GM19035 (cell line): ENCODE data around the gene ADD1.
A peak's percentile ranks its signal among the peaks of the same experiment; 100 is the strongest.

Experiments used
- ATAC-seq: cut with Tn5 transposase; IDR thresholded peaks from one replicate; pipeline ENCODE4 v1.9.1; 2021; ENCODE audit not compliant: unreplicated experiment

ADD1 gene, protein sequence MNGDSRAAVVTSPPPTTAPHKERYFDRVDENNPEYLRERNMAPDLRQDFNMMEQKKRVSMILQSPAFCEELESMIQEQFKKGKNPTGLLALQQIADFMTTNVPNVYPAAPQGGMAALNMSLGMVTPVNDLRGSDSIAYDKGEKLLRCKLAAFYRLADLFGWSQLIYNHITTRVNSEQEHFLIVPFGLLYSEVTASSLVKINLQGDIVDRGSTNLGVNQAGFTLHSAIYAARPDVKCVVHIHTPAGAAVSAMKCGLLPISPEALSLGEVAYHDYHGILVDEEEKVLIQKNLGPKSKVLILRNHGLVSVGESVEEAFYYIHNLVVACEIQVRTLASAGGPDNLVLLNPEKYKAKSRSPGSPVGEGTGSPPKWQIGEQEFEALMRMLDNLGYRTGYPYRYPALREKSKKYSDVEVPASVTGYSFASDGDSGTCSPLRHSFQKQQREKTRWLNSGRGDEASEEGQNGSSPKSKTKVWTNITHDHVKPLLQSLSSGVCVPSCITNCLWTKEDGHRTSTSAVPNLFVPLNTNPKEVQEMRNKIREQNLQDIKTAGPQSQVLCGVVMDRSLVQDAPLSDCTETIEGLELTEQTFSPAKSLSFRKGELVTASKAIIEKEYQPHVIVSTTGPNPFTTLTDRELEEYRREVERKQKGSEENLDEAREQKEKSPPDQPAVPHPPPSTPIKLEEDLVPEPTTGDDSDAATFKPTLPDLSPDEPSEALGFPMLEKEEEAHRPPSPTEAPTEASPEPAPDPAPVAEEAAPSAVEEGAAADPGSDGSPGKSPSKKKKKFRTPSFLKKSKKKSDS

DNA sequence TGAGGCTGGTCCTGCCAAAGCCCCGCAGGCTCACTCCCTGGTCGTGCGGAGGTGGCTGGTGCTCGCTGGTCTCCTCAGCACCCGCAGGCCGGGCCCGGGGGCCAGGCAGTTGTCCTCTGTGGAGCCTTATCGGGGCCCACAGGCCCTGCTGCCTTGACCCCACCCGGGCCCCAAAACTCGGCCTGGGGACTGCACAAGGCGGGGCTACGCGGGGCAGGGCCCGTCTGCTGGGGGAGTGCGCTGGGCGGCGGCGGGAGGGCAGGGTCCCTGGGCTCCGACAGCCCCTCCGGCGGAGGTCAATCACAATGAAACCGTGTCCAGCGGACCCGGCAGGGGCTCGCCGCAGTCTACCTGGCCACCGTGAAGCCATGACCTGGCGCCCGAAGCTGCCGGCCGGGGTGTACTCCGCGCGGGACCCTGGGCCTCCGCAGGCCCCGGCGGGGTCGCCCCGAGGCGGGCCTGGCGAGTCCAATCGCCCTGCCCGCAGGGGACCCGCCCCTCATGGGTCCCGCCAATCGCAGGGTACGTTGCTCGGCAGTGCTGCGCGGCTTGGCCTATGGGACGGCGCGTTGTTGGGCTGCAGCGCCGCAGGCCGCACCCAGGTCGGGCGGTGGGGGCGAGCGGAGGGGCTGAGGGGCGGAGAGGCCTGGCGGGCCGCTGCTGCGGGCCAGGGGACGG lies at the start of gene ADD1:
Gene ADD1, plus strand, starts transcription at position 582 of the 678 bp plus-strand sequence. CDS start 32,072 bp downstream, outside the sequence.
- peak; percentile 83 for ATAC-seq

DNA sequence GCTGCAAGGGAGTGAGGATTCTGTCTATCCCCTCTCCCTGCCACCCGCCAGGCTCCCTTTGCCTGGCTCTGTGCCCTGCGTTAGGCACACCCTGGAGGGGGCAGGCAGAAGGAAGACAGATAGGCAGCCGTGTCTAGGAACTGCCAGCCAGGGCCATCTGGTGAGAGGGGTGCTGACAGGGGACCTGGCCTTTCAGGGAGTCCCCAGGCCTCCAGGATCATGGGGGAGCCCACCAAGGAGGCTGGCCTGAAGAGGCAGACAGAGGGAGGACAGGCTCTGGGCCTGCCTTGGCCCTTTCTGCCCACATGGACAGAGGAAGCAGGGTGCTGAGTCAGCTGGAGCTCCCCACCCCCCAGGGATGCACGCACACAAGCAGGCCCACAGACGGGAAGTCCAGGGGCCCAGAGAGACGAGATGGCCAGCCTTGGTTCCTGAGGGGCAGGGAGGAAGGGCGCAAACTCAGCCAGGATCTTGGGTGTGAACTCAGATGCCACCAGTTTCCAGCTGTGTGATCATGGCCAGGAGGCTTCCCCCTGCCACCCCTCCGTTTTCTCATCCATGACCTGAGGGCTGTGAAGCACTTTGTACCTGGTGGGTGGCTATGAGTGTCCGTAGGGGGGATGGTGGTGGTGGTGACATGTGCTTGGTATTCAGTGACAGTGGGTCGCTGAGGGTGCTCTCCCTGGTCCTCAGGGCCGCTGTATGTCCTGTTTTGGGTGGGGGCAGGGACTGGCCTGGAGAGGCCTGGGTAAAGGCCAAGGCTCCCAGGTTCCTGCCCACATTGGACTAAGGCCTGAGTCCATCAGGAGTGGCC lies 49.0 kb upstream of the ADD1 start:
- no peak for ATAC-seq

DNA sequence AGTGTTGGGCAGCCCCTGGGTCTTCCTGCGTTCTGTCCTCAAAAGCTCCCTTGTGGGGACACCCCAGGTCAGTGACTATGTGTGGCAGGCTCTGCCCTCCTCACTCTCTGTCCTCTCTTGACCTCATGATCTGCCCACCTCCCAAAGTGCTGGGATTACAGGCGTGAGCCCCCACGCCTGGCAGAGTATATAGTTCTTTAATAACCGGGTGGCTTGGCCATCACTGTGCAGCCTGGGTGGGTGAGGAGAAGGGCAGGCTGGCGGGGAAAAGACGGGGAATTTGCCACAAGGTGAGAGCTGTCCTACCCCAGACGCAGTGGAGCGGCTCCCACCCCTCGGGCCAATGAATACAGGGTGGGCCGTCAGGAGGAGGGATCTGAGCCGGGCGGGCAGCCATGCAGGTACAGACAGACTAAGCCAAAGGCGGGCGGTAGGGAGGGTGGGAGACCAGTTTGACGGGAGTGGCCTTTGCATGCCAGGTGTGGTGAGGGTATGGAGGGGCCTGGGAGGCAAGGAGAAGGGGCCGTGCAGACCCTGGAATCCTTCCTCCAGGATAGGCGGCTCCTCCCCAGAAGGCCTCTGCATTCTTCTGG lies 48.2 kb upstream of the ADD1 start:
- ATAC-seq = no peak

DNA sequence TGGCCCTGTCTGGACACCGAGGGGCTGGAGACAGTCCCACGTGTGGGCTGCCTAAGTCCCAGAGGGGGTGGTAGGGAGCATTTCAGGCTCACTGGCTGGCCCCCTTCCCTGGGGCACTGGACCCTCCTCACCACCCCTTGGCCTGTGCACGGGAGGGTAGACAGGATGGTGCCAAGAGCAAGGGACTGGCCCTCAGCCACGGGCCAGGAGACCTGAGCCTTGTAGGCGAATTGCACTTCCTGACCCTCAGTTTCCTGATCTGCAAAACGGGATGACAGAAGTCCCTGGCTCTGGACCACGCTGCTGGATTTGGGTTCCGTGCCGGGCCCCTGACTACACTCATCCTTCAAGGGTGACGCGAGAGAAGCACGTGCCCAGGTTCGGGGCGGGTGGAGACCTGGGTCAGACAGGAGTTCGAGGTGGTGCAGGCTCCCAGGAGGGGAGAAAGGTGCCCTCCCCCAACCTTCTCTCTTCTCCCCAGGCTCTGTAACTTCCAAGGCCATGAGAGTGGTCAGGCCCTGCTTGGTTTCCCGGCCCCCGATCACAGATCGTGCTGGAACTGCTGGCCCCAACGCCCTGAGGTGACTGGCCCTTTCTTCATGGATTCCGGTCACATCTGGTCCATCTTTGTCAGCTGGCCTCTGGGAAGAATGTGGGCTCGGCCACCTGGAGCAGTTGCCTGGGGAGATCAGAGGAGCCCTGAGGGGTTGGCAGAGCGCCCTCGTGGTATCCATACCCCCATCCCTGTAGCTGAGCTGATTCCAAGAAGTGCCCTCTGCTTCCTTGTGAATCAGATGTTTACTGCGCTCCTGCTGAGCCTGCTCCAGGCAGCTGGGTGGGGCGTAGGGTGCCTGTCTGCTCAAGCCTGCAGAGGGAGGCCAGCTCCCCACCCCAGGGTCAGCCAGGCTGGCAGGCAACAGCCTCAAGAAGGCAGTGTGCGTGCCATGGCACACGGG lies 47.5 kb upstream of the ADD1 start:
- no peak for ATAC-seq

DNA sequence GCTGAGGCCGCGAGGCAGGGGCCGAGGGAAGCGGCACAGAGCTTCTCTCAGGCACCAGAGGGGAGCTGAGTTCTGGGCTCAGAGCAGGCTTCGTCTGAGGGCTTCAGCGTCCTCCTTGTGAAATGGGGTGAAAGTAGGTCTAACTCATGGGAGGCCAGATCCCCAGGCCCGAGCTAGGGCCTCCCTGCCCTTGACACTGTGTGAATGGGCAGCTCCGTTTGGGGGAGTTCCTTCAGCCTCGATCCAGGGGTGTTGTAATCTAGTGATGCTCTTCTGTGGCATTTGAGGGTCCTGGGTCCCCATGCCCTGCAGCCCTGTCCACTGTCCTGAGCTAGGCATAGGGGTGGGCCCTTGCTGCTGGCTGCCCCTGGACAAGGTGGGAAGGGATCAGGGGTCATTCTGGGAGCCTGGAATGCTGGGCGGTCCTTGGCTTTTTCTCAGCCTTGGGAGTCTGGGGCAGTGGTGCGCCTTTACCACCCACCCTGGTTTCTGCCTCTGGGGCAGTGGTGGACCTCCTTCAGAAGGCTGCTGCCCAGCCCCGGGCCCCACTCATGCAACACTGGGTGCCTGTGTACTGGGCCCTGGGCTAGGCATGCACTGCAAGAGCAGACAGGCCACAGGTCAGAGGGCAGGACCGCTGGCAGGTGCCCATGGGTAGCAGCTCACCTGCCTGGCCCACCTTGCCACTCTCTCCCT lies 46.6 kb upstream of the ADD1 start:
- no peak for ATAC-seq

DNA sequence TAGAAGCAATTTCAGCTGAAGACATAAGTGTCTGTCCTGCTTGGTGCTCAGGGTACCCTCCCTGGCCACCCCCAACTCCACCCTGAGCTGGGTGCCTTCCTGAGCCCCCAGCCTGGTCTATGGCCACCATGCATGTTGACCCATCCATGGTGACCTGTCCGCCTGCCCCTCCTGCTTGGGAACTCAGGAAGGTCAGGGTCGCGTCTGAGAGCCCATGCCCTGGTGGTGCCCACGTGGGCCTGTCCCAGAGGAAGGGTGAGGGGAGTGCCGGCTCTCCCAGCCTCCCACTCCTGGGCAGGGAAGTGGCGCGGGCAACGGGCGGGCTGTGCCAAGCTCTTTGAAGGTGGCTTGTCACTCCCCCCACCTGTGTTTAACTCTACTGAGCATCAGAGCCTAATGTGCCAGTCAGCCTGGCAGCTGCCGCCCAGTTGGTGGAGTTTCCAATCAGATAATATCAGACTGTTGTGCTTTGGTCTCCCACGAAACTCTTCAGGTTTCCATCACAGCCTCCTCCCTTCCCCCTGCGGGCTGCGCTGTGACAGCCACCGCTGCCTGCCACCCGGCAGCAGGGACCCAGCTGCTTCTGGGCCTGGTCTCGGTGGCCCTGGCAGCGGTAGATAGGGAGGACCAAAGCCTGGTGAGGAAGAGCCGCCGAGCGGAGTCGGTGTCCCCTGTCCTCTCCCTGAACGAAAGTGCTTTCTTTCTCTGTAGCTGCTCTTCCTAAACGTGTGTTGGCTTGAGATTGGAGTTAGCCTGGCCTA lies 45.9 kb upstream of the ADD1 start:
- ATAC-seq = no peak

DNA sequence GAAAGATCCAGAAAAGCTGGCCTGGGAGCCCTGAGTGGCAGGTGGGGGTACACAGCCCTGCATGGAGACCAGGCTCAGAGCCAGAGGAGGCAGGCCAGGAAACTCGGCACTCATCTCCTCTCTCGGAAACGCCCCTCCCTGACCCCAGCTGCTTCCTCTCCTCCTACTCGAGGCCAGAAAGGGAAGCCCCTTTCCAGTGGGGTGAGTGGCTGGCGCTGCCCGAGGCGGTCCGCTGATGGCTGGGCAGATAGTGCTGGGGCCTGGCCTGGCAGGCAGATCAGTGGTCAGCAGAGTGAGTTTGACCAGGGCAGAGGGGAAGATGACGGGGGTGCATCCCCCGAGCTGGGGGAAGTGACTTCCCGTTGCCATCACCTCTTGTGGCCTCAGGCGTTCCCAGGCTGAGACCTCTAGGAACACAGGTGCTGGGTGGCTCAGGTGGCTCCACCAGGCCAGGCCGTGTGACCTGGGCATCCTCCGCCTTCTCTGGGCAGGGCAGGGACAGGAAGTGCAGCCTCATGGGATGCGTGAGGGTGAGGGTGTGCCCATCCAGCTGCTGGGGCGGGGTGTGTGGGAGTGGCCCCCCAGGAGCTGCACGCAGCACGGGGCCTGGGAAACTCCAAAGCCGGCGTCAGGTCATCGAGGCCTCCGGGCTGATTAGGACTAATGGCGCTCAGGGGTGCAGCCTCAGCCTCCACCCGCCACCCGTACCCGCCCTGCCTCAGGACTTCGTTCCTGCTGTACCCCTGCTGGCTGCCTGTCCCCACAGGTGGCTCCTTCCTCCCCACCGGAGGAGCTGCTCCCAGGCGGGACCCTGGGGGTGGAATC lies 45.0 kb upstream of the ADD1 start:
- ATAC-seq = no peak

DNA sequence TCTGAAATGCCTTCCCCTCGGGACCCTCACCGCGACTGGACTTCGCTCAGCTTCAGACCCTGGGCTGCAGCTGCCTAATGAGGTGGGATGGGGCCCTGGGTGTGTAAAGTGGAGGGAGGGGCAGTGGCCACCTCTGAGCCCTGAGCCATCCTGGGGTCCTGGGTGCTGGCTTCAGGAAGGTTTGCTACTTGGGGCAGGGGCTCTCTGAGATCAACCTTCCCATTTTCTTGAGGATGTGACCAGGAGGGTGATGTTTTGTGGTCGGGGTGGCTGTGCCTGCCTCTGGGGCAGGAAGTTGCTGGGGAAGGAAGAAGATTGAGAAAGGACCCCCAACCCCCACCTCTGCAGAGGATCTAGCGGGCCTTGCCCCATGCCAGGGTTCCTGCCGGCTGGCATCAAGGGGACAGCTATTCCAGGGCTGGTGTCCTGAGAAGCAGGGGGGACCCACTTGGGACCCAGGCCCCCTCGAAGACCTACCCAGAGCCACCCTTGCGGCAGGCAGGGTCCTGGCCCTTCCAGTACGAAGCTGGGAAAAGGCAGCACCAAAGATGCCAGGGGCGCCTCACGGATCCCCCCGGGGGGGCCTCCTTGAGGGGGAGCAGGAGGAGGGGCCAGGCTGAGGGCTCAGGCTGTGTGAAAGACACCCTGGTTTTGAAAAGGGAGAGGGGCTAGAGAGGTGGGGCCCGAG lies 44.3 kb upstream of the ADD1 start:
- no peak for ATAC-seq

DNA sequence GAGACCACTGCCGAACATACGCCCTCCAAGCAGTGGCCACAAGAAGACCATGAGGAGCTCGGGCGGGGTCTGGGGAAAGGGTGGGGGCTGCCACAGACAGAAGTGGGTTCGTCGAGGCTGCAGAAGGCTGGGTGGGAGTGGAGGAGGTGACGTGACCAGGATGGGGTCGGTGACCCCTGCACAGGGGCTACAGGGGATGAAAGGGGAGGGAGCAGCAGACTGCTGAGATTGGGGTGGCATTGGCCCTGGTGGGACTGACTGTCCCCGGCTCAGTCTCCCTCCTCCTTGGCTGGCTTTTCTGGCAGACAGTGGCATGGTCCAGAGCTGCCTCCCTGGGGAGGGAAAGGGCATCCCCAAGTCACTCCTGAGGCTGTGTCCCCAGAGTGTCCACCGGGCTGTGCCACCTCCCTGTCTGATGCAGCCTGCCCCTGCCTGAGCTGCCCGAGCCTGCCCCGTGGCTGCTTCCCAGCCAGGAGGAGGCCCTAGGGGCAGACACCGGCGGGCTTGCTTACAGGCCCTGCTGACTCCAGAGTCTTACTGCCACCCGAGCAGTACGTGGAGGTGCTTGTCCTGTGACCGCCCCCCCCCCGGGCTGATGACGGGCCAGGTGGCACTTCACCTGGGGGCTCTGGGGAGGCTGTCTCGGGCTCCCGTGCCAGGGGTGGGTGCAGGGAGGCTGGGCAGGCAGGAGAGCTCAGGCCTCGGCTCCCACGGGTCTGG lies 43.5 kb upstream of the ADD1 start:
- no peak for ATAC-seq

DNA sequence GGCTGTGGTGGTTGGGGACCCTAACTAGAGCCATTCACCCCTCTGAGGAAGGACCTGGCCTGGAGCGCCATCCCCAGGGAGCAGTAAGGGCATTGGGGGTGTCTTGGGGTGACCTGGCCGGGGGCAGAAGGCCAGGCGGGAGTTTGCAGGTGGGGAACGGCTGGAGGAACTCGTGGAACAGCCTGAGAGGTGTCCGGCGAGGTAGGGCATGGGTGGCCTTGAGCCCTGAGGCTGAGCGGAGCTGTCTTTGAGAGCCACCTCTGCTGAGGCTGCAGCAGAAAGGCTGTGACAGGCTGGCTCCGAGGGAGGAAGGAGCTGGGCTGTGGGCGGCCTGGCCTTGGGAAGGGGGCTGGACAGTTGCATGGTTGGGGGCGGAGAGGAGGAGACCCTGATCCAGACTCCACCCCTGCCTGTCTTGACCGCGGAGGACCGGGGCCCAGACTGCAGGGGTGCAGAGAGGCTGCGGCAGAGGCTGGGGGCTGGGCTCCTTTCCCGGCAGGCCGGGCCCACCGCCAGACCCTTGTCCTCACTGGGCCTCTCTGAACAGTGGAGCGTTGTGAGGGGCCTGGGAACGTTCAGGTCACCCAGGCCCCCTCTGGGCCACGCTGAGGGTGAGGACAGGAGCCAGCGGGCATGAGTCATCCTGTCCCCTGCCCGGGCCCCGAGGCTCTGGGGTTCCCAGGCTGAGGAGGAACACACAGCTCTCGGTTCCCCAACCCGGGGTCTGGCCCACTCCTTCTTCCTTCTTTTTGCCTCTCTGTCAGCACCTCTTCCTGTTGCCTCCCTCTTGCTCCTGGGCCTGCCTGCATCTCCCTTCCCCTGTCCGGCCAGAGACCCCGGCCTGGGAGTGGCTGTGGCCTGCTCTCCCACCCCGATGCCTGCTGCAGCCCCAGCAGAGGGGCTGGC lies 42.7 kb upstream of the ADD1 start:
- ATAC-seq = no peak

DNA sequence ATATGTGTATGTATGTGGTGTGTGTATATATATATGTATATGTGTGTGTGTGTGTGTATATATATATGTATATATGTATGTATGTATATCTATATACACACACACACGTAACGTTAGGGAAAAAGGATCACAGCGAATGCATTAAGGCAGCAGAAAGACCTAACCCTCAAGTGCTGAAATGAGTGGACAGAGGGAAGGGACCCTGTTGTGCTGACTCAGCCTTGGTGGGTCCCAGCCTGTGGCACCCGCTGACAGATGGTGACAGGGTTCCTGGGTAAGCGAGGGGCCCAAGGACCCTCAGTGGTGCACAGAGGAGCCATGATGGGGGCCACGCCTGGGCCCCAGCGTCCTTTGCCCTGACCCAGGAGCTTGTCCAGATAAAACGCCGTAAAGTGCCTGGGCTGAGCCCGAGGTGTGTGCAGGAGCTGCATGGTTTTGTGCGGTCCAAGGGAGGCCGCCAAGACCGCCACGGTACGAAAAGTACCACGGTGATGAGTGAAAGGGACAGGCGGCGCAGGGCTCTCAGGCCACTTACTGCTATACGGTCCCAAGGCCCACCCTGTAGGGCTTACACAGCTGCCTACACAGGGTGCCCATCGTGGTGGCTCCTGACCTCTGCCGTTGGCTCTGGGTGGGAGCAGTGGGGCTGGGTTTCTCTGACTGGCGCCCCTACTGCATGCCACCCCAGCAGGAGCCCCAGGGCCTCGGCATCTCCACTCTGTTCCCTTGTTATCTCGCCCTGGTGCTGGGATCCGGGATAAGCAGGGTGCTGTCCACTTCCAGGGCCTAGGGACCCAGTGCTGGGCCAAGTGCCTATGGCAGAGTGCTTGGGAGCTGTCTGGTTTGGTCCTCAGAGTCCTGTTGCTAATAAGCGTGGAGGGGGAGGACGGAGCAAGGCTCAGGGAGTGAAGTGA lies 40.8 kb upstream of the ADD1 start:
- no peak for ATAC-seq

DNA sequence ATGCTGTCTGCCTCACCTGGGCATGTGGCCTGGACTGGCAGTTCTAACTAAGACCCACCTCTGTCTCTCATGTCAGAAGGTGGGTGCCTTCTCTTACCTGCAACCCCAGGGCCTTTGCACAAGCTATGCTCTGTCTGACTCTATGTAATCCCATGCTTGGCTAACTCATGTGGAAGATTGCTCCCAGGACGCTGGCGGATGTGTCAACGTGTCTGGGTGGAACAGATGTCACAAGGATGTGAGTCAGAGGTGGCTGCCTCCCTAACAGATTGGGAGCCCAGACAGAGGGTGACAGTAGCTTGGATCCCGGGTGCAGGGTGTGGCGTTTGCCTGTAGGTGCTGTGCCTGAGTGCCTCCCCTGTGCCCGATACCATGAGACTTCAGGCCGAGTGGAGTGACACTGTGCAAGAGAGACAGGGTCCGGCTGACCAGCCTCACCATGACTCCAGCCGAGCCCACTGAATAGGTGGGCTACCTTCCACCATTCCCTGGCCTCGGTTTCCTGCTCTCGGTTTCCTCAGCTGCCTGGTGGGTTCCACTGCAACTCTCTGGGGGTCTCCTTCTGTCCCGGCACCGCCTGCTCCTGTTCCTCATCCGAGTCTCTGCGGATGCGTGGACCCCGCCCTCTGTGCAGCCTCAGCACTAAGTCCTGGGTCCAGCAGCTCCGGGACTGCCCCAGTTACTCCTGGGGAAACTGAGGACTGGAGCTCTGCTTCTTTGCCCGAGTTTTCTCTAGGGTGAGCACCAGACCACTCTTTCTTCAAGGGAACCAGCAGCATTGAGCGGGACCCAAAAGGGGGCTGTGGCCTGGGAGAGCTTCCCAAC lies 39.8 kb upstream of the ADD1 start:
- ATAC-seq = no peak

DNA sequence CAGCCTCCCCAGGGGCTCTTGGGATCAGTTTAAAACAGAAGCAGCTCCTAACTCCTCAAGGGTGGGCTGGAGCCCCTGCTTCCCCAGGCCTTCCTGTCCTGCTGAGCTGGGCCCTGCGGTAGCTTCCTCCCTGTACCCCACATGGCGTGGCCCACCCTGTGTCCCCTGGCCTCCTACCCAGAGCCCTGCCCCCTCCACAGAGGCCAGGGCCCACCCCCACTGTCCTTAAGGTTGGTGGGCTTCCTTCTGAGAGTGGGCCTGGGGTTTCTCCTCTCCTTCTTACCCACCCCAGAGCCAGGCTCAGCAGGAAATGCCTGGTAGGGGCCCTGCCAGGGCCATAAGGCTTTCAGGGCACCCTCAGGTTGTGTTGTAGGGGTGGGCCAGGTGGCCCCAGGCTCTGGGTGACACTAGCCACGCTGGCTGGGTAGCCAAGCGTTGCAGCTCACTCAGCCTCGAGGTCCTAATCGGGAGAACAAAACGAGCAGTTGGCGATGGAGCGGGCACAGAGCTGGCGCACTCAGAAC lies 39.1 kb upstream of the ADD1 start:
- no peak for ATAC-seq
